Measurements from ENCODE around the gene MAGEB17.

The MAGEB17 gene

DNA sequence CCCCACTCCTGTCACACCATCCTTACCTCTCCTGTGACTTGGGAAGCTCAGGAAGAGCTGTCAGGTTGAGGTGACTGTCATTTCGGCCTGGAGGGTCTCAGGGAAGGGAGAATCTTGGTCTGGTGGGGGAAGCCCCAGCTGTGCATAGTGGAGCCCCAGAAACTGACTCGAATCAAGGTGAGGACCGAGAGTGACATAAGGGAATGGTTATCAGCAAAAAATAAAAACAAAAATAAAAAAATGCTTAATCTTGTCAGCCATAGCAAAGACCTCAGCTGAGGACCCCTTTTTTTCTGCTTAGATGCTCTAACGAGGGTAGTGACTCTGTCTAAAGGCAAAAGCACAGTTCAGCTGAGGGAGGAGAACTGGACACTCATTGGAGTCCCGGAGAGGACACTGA, at the start of gene MAGEB17:
MAGEB17 (plus strand) TSS at position 301 of the 400 bp plus-strand sequence. CDS start 2,902 bp downstream, outside the sequence.
- no peak within 1 kb of the TSS for H3K27ac ChIP-seq (ENCODE audit: low read length)
- H3K36me3 ChIP-seq (ENCODE audit: control insufficient read depth in 1 of 2, insufficient read depth in 2 of 2, low read length in 2 of 2) = no peaks in the 10 kb centered on the region
- no peak within 1 kb of the TSS for H3K4me3 ChIP-seq (ENCODE audit: low read depth in 1 of 2, low read length in 2 of 2)
- H3K4me1 ChIP-seq (ENCODE audit: control insufficient read depth in 1 of 2, insufficient read depth in 2 of 2, low read length in 2 of 2) = no peaks in the 10 kb centered on the region
- H3K9me3 ChIP-seq (ENCODE audit: control insufficient read depth in 1 of 2, low read length in 2 of 2) = no peaks in the 10 kb centered on the region
- H3K27me3 ChIP-seq (ENCODE audit: low read depth, low read length) = no peaks in the 10 kb centered on the region

DNA sequence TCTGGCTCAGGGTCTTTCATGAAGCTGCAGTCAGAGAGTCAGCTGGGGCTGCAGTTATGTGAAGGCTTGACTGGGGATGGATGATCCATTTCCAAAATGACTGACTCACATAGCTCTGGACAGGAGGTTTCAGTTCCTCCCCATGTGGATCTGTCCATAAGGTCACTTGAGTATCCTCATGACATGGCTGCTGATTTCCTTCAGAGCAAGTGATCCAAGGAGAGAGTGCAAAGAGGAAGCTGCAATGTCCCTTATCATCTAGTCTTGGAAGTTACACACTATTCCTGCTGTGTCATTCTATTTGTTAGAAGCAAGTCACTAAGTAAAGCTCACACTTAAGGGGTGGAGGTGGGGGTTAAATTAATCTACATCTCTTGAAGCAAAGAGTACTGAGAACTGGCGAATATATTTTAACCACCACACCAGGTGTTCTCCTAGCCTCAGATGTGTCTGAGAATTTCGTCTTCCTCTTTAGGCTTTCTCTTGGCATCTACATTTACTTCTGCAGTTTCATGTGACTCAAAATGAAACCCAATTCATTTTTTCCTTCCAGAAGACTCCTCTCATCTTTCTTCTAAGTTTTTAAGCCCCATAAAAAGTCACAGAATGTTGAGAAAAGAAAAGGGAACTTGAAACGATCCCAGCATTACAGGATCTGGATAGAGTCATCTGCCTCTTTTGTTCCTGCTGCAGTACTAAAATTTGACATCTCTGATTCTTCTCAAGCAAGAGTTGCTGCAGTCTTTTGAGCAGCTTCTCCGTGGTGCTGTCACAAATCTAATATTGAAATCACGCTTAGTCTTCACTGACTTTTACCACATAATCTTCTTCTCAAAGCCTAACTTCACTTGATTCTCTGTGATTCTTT, 47.7 kb upstream of the MAGEB17 start:
- Histone ChIP-seq H3K36me3 (ENCODE audit: control insufficient read depth in 1 of 2, insufficient read depth in 2 of 2, low read length in 2 of 2) (no peaks in the 10 kb centered on the region), H3K4me3 (ENCODE audit: low read depth in 1 of 2, low read length in 2 of 2) (no peak overlapping the region), H3K27me3 (ENCODE audit: low read depth, low read length) (no peaks in the 10 kb centered on the region), H3K9me3 (ENCODE audit: control insufficient read depth in 1 of 2, low read length in 2 of 2) (no peaks in the 10 kb centered on the region), H3K4me1 (ENCODE audit: control insufficient read depth in 1 of 2, insufficient read depth in 2 of 2, low read length in 2 of 2) (no peaks in the 10 kb centered on the region), H3K27ac (ENCODE audit: low read length) (no peak overlapping the region)

GRCh38 chrX:16120431-16120830, 46.9 kb upstream of the MAGEB17 start:
- no peaks in the 10 kb centered on the region for H3K4me1 ChIP-seq (ENCODE audit: control insufficient read depth in 1 of 2, insufficient read depth in 2 of 2, low read length in 2 of 2)
- no peak overlapping the region for H3K27ac ChIP-seq (ENCODE audit: low read length)
- H3K9me3 ChIP-seq (ENCODE audit: control insufficient read depth in 1 of 2, low read length in 2 of 2) = no peaks in the 10 kb centered on the region
- no peaks in the 10 kb centered on the region for H3K27me3 ChIP-seq (ENCODE audit: low read depth, low read length)
- H3K36me3 ChIP-seq (ENCODE audit: control insufficient read depth in 1 of 2, insufficient read depth in 2 of 2, low read length in 2 of 2) = no peaks in the 10 kb centered on the region
- no peak overlapping the region for H3K4me3 ChIP-seq (ENCODE audit: low read depth in 1 of 2, low read length in 2 of 2)

- H3K4me3 ChIP-seq (ENCODE audit: low read depth in 1 of 2, low read length in 2 of 2) = peak within 1 kb of the TSS in 1 of 2 donors; percentile 36
- H3K4me1 ChIP-seq (ENCODE audit: control insufficient read depth in 1 of 2, insufficient read depth in 2 of 2, low read length in 2 of 2) = no peaks in the 10 kb centered on the region
- no peaks in the 10 kb centered on the region for H3K9me3 ChIP-seq (ENCODE audit: control insufficient read depth in 1 of 2, low read length in 2 of 2)
- H3K27ac ChIP-seq (ENCODE audit: low read length) = no peak within 1 kb of the TSS
- no peaks in the 10 kb centered on the region for H3K27me3 ChIP-seq (ENCODE audit: low read depth, low read length)
- no peaks in the 10 kb centered on the region for H3K36me3 ChIP-seq (ENCODE audit: control insufficient read depth in 1 of 2, insufficient read depth in 2 of 2, low read length in 2 of 2)
These were observed 44.0 kb upstream of the MAGEB17 start, which contains the start of gene GRPR for GRCh38 chrX:16123222-16123786. GRPR (plus strand) TSS chrX:16123565; CDS start chrX:16123954, 389 bp downstream.

- Histone ChIP-seq H3K4me3 (ENCODE audit: low read depth in 1 of 2, low read length in 2 of 2) (peak overlapping the region in 1 of 2 donors; percentile 36), H3K4me1 (ENCODE audit: control insufficient read depth in 1 of 2, insufficient read depth in 2 of 2, low read length in 2 of 2) (no peaks in the 10 kb centered on the region)
These were observed 43.1 kb upstream of the MAGEB17 start for GRCh38 chrX:16124201-16124600.

DNA sequence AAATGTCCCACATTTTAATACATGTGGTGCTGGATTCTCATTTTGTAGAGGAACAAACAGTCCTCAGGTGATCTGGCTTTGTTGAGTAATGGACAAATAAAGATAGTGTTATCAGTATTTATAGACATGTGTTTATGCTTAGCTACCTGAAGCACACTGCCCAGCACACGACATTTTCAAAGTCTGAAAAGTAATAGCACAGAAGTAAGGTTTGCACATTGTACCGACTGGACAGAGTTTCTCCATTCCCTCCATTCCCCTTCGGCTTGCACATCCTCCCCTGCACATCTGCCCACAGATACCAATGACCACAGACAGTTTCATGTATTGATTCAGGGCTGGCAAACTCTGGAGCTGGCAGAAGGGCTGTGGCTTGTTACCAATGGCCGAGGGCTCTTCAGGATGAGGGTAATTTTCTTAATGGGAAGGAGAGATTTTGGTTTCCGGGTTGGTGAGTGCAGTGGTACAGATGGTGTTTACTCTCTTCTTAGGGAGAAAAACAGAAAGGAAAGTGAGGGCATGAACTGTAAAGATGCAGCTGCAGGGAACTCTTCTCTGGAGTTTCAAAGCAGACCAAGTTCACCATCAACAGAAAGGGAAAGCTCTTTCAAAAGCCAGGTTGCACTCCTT, 41.6 kb upstream of the MAGEB17 start:
- Histone ChIP-seq H3K36me3 (ENCODE audit: control insufficient read depth in 1 of 2, insufficient read depth in 2 of 2, low read length in 2 of 2) (no peaks in the 10 kb centered on the region), H3K27ac (ENCODE audit: low read length) (no peak overlapping the region), H3K4me3 (ENCODE audit: low read depth in 1 of 2, low read length in 2 of 2) (no peak overlapping the region), H3K4me1 (ENCODE audit: control insufficient read depth in 1 of 2, insufficient read depth in 2 of 2, low read length in 2 of 2) (no peaks in the 10 kb centered on the region), H3K9me3 (ENCODE audit: control insufficient read depth in 1 of 2, low read length in 2 of 2) (no peaks in the 10 kb centered on the region), H3K27me3 (ENCODE audit: low read depth, low read length) (no peaks in the 10 kb centered on the region)

More at GRCh38 chrX:16124201-16124600, 43.1 kb upstream of the MAGEB17 start:
- Histone ChIP-seq H3K9me3 (ENCODE audit: control insufficient read depth in 1 of 2, low read length in 2 of 2) (no peaks in the 10 kb centered on the region), H3K27ac (ENCODE audit: low read length) (no peak overlapping the region), H3K27me3 (ENCODE audit: low read depth, low read length) (no peaks in the 10 kb centered on the region), H3K36me3 (ENCODE audit: control insufficient read depth in 1 of 2, insufficient read depth in 2 of 2, low read length in 2 of 2) (no peaks in the 10 kb centered on the region)

DNA sequence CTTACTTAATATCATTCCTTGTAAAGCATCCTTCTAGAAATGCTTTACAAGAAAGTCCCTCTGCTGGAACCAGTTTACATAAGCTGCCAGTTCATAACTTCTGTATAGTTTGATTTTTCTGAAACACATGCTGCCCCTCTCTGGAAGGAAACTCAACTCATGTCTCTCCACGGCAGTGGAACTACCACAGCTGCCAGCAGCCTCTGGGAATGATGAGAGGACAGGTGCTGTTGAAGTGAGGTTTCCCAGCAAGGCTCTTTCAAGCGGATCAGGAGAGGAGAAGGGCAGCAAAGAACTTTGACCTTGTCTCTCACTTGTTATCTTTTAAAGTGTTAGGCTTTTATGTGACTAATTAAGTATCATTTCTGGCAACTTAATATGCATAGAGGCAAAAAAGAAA, 36.6 kb upstream of the MAGEB17 start:
- no peaks in the 10 kb centered on the region for H3K27me3 ChIP-seq (ENCODE audit: low read depth, low read length)
- no peaks in the 10 kb centered on the region for H3K9me3 ChIP-seq (ENCODE audit: control insufficient read depth in 1 of 2, low read length in 2 of 2)
- no peaks in the 10 kb centered on the region for H3K36me3 ChIP-seq (ENCODE audit: control insufficient read depth in 1 of 2, insufficient read depth in 2 of 2, low read length in 2 of 2)
- H3K4me1 ChIP-seq (ENCODE audit: control insufficient read depth in 1 of 2, insufficient read depth in 2 of 2, low read length in 2 of 2) = no peaks in the 10 kb centered on the region
- H3K27ac ChIP-seq (ENCODE audit: low read length) = no peak overlapping the region
- H3K4me3 ChIP-seq (ENCODE audit: low read depth in 1 of 2, low read length in 2 of 2) = no peak overlapping the region

DNA sequence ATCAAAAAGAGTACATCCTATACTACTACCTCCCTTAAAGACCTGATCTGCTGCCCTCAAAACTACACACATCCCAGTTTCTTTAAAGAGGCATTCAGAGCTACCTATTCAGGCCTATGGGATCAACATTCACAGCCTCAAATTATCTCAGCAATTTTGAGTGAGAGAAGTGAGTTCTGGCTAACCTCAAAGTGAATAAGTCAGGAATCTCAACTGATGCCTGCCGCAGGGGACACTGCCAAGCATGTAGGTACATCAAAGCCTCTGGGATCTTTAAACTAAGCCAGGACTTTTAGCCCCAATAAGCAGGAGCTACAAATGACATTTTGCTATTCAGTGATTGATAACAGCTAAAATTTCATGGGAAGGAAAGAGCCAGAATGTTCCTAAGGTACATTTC, 32.3 kb upstream of the MAGEB17 start:
- no peaks in the 10 kb centered on the region for H3K36me3 ChIP-seq (ENCODE audit: control insufficient read depth in 1 of 2, insufficient read depth in 2 of 2, low read length in 2 of 2)
- no peak overlapping the region for H3K27ac ChIP-seq (ENCODE audit: low read length)
- no peaks in the 10 kb centered on the region for H3K4me1 ChIP-seq (ENCODE audit: control insufficient read depth in 1 of 2, insufficient read depth in 2 of 2, low read length in 2 of 2)
- no peaks in the 10 kb centered on the region for H3K27me3 ChIP-seq (ENCODE audit: low read depth, low read length)
- no peak overlapping the region for H3K4me3 ChIP-seq (ENCODE audit: low read depth in 1 of 2, low read length in 2 of 2)
- no peaks in the 10 kb centered on the region for H3K9me3 ChIP-seq (ENCODE audit: control insufficient read depth in 1 of 2, low read length in 2 of 2)

DNA sequence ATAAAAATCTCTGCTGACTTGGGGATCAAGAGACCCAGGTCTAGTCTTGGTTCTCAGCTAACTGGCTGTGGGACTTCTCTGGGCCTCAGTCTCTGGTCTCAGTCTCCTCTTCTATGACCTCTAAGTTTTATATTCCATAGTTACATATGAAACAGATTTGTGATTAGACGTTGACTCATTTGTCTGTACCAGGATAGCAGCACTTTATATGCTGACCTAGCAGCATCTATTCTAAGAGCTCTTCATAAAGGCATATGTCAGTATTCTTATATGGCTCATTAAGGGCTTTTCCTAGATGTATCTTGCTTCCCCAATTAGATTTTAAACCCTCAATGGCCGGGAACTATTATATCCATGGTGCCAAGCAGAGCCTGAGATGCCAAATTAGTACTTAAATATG, 31.2 kb upstream of the MAGEB17 start:
- H3K27me3 ChIP-seq (ENCODE audit: low read depth, low read length) = no peaks in the 10 kb centered on the region
- H3K4me3 ChIP-seq (ENCODE audit: low read depth in 1 of 2, low read length in 2 of 2) = no peak overlapping the region
- no peaks in the 10 kb centered on the region for H3K36me3 ChIP-seq (ENCODE audit: control insufficient read depth in 1 of 2, insufficient read depth in 2 of 2, low read length in 2 of 2)
- no peak overlapping the region for H3K27ac ChIP-seq (ENCODE audit: low read length)
- no peaks in the 10 kb centered on the region for H3K9me3 ChIP-seq (ENCODE audit: control insufficient read depth in 1 of 2, low read length in 2 of 2)
- H3K4me1 ChIP-seq (ENCODE audit: control insufficient read depth in 1 of 2, insufficient read depth in 2 of 2, low read length in 2 of 2) = no peaks in the 10 kb centered on the region

- H3K36me3 ChIP-seq (ENCODE audit: control insufficient read depth in 1 of 2, insufficient read depth in 2 of 2, low read length in 2 of 2) = no peaks in the 10 kb centered on the region
- no peak overlapping the region for H3K27ac ChIP-seq (ENCODE audit: low read length)
- H3K4me3 ChIP-seq (ENCODE audit: low read depth in 1 of 2, low read length in 2 of 2) = no peak overlapping the region
- H3K27me3 ChIP-seq (ENCODE audit: low read depth, low read length) = no peaks in the 10 kb centered on the region
- no peaks in the 10 kb centered on the region for H3K9me3 ChIP-seq (ENCODE audit: control insufficient read depth in 1 of 2, low read length in 2 of 2)
- no peaks in the 10 kb centered on the region for H3K4me1 ChIP-seq (ENCODE audit: control insufficient read depth in 1 of 2, insufficient read depth in 2 of 2, low read length in 2 of 2)
These were observed 29.7 kb upstream of the MAGEB17 start for GRCh38 chrX:16137416-16138107.

- no peaks in the 10 kb centered on the region for H3K36me3 ChIP-seq (ENCODE audit: control insufficient read depth in 1 of 2, insufficient read depth in 2 of 2, low read length in 2 of 2)
- H3K27ac ChIP-seq (ENCODE audit: low read length) = no peak overlapping the region
- H3K27me3 ChIP-seq (ENCODE audit: low read depth, low read length) = no peaks in the 10 kb centered on the region
These were observed 29.2 kb upstream of the MAGEB17 start for GRCh38 chrX:16138108-16138427.

More at GRCh38 chrX:16138108-16138427, 29.2 kb upstream of the MAGEB17 start:
- no peaks in the 10 kb centered on the region for H3K4me1 ChIP-seq (ENCODE audit: control insufficient read depth in 1 of 2, insufficient read depth in 2 of 2, low read length in 2 of 2)
- no peak overlapping the region for H3K4me3 ChIP-seq (ENCODE audit: low read depth in 1 of 2, low read length in 2 of 2)
- H3K9me3 ChIP-seq (ENCODE audit: control insufficient read depth in 1 of 2, low read length in 2 of 2) = no peaks in the 10 kb centered on the region
